ENCODE results near the gene ATXN10. TPM values are rescaled to one million over a fixed set of nuclear protein-coding genes. Genes with fewer than 3 reads are reported as not detected.

Gene ATXN10
- total RNA-seq, 6 donors from 2014 or later = 90.2 to 137 (median 110) TPM

GRCh38 chr22:45828841-45829240, 157.2 kb downstream of the ATXN10 start:
- H3K27me3 ChIP-seq = no peaks in the 10 kb centered on the region
- H3K4me1 ChIP-seq = no peaks in the 10 kb centered on the region
- no peak for DNase-seq
- ATAC-seq (ENCODE audit: low FRiP score in 2 of 2) = no peak
- WGBS, 2 donors = 97 to 100% methylated on average over 1 of the region's 1 CpG
- H3K9me3 ChIP-seq = no peaks in the 10 kb centered on the region
- TF ChIP-seq POLR2A (IDR thresholded peaks at IDR 0.05) = no peak
- no peak for TF ChIP-seq EP300 (IDR thresholded peaks at IDR 0.05)
- TF ChIP-seq POLR2AphosphoS5 (IDR thresholded peaks at IDR 0.05) = no peak
- no peak for TF ChIP-seq CTCF (IDR thresholded peaks at IDR 0.05)
- H3K27ac ChIP-seq = no peak overlapping the region
- no peak overlapping the region for H3K4me3 ChIP-seq
- peaks cover 0 to 4% (median 0%) of the 10 kb centered on the region in 4 donors for H3K36me3 ChIP-seq

GRCh38 chr22:45830531-45831245, 159.1 kb downstream of the ATXN10 start:
- Histone ChIP-seq H3K4me1 (no peaks in the 10 kb centered on the region), H3K4me3 (no peak overlapping the region), H3K27ac (no peak overlapping the region), H3K27me3 (no peaks in the 10 kb centered on the region), H3K9me3 (no peaks in the 10 kb centered on the region), H3K36me3 (peaks cover 0 to 5% (median 0%) of the 10 kb centered on the region in 4 donors)
- WGBS, 2 donors = 59 to 78% methylated on average over 3 of the region's 3 CpGs
- ATAC-seq (ENCODE audit: low FRiP score in 2 of 2) (no peak), DNase-seq (no peak)
- TF ChIP-seq POLR2A (IDR thresholded peaks at IDR 0.05) (no peak), EP300 (IDR thresholded peaks at IDR 0.05) (no peak), POLR2AphosphoS5 (IDR thresholded peaks at IDR 0.05) (no peak)

- Histone ChIP-seq H3K4me1 (no peaks in the 10 kb centered on the region), H3K27ac (no peak overlapping the region), H3K4me3 (no peak overlapping the region), H3K36me3 (peaks cover 0 to 5% (median 0%) of the 10 kb centered on the region in 4 donors), H3K9me3 (no peaks in the 10 kb centered on the region), H3K27me3 (no peaks in the 10 kb centered on the region)
- no peak for ATAC-seq (ENCODE audit: low FRiP score in 2 of 2)
- no peak for DNase-seq
- no peak for TF ChIP-seq POLR2AphosphoS5 (IDR thresholded peaks at IDR 0.05)
- TF ChIP-seq CTCF (IDR thresholded peaks at IDR 0.05) = peak in 2 of 6 experiments; percentile 27 to 33
- 73 to 84% methylated on average over 2 of the region's 2 CpGs for WGBS, 2 donors
These were observed 159.8 kb downstream of the ATXN10 start for GRCh38 chr22:45831394-45831793.

GRCh38 chr22:45832180-45832579, 160.5 kb downstream of the ATXN10 start:
- DNase-seq (no peak), ATAC-seq (ENCODE audit: low FRiP score in 2 of 2) (no peak)
- H3K27ac ChIP-seq = no peak overlapping the region
- H3K36me3 ChIP-seq = peaks cover 0 to 5% (median 0%) of the 10 kb centered on the region in 4 donors
- no peaks in the 10 kb centered on the region for H3K27me3 ChIP-seq
- WGBS, 2 donors = 94 to 98% methylated on average over 2 of the region's 2 CpGs
- no peaks in the 10 kb centered on the region for H3K9me3 ChIP-seq
- TF ChIP-seq POLR2A (IDR thresholded peaks at IDR 0.05) (no peak), CTCF (IDR thresholded peaks at IDR 0.05) (no peak), EP300 (IDR thresholded peaks at IDR 0.05) (no peak), POLR2AphosphoS5 (IDR thresholded peaks at IDR 0.05) (no peak)
- no peaks in the 10 kb centered on the region for H3K4me1 ChIP-seq
- H3K4me3 ChIP-seq = no peak overlapping the region

GRCh38 chr22:45832959-45833580, 161.4 kb downstream of the ATXN10 start:
- WGBS, 2 donors = 84 to 88% methylated on average over 8 of the region's 8 CpGs
- no peak for ATAC-seq (ENCODE audit: low FRiP score in 2 of 2)
- Histone ChIP-seq H3K36me3 (peaks cover 0 to 5% (median 0%) of the 10 kb centered on the region in 4 donors), H3K4me1 (peaks cover 0 to 4% (median 0%) of the 10 kb centered on the region in 4 donors), H3K4me3 (no peak overlapping the region), H3K27me3 (no peaks in the 10 kb centered on the region), H3K27ac (no peak overlapping the region), H3K9me3 (no peaks in the 10 kb centered on the region)
- TF ChIP-seq POLR2AphosphoS5 (IDR thresholded peaks at IDR 0.05) = no peak
- TF ChIP-seq POLR2A (IDR thresholded peaks at IDR 0.05) = no peak
- no peak for TF ChIP-seq EP300 (IDR thresholded peaks at IDR 0.05)
- no peak for TF ChIP-seq CTCF (IDR thresholded peaks at IDR 0.05)
- DNase-seq = no peak
